Ovary (tissue), 3 donors: ENCODE measurements around the gene CEP104.

Source experiments
- CTCF ChIP-seq, 3 donors: fragments of 450-650 bp in 2 of 3; fragments of 200-600 bp in 1 of 3; IDR thresholded peaks; one replicate each; pipeline versions ENCODE4 v1.5.1 to v1.8.0; 2016 to 2022; ENCODE audit warnings: antibody characterized with exemption in 3 of 3, mild to moderate bottlenecking in 1 of 3
- EP300 ChIP-seq: sonication (generic); formaldehyde crosslinking; IDR thresholded peaks from one replicate; pipeline ENCODE4 v1.6.1; 2017; ENCODE audit warnings: antibody characterized with exemption
- POLR2A ChIP-seq: fragments of 450-650 bp; IDR thresholded peaks from one replicate; pipeline ENCODE4 v1.6.1; 2017; ENCODE audit warnings: antibody characterized with exemption, mild to moderate bottlenecking, moderate library complexity
- donor health status: DM: no; HTN: no; CAD: no.

DNA sequence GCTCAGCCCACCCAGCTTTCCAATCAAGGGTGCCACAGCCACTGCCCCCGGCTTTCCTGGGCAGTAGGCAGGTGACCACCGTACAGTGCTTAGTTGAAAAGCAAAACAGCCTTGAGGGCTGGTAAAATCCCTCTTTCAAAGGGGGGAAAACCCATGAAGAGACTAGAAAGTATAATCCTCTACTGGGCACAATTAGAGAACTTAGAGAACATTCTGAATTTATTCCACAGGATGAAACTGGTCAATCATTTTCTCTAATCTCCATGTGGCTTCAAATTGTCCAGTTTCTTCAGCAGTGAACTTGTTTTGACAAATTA is 45.5 kb downstream of the CEP104 start:
- TF ChIP-seq EP300: no peak
- TF ChIP-seq CTCF (IDR thresholded peaks at IDR 0.05): no peak
- no peak for TF ChIP-seq POLR2A
